Measurements from ENCODE around the gene PCNT.

PCNT gene

GRCh38 chr21:46412521-46413364, 88.8 kb downstream of the PCNT start:
- no peak for DNase-seq

GRCh38 chr21:46413365-46413696, 89.4 kb downstream of the PCNT start:
- DNase-seq: no peak

- no peak for DNase-seq
These were observed 91.0 kb downstream of the PCNT start for GRCh38 chr21:46414965-46415275.

GRCh38 chr21:46416551-46416950, 92.6 kb downstream of the PCNT start:
- no peak for DNase-seq

GRCh38 chr21:46418265-46418946, 94.5 kb downstream of the PCNT start:
- DNase-seq: no peak

- no peak for DNase-seq
These were observed 96.6 kb downstream of the PCNT start for GRCh38 chr21:46420241-46421190.

GRCh38 chr21:46421191-46421750, 97.3 kb downstream of the PCNT start:
- no peak for DNase-seq

- no peak for DNase-seq
These were observed 98.0 kb downstream of the PCNT start for GRCh38 chr21:46421756-46422555.

GRCh38 chr21:46422636-46423241, 98.8 kb downstream of the PCNT start:
- no peak for DNase-seq

- peak; percentile 24 for DNase-seq
These were observed 99.6 kb downstream of the PCNT start for GRCh38 chr21:46423546-46424038.

GRCh38 chr21:46424039-46424591, 100.2 kb downstream of the PCNT start:
- no peak for DNase-seq

GRCh38 chr21:46424621-46425020, 100.7 kb downstream of the PCNT start:
- DNase-seq: no peak

GRCh38 chr21:46425041-46425440, 101.1 kb downstream of the PCNT start:
- DNase-seq: no peak

GRCh38 chr21:46425571-46425970, 101.6 kb downstream of the PCNT start:
- DNase-seq: no peak

GRCh38 chr21:46426313-46427046, 102.5 kb downstream of the PCNT start:
- no peak for DNase-seq

GRCh38 chr21:46427516-46427915, 103.6 kb downstream of the PCNT start:
- DNase-seq: no peak

GRCh38 chr21:46428286-46428685, 104.3 kb downstream of the PCNT start:
- DNase-seq: no peak

GRCh38 chr21:46428987-46429710, 105.2 kb downstream of the PCNT start:
- DNase-seq: no peak

GRCh38 chr21:46429754-46430681, 106.1 kb downstream of the PCNT start:
- DNase-seq: no peak

Measured in NCI-H69 (cell line).